ENCODE results near the gene DSCAML1. TPM values are rescaled to one million over a fixed set of nuclear protein-coding genes. Genes with fewer than 3 reads are reported as not detected.

Gene DSCAML1
- total RNA-seq, 1 experiment from 2014 or later = 0.15 TPM

- Mint-ChIP-seq H3K27ac (no peak overlapping the region), H3K9me3 (no peaks in the 10 kb centered on the region), H3K27me3 (ENCODE audit: low read depth) (peaks cover 23% of the 10 kb centered on the region), H3K36me3 (ENCODE audit: insufficient read depth in 1 of 3, low read depth in 3 of 3) (no peaks in the 10 kb centered on the region), H3K4me1 (peaks cover 10 to 21% of the 10 kb centered on the region in 2 experiments), H3K4me3 (no peak overlapping the region)
- Histone ChIP-seq H3K9me3 (ENCODE audit: control insufficient read depth, low read depth, low read length) (no peaks in the 10 kb centered on the region), H3K4me1 (ENCODE audit: insufficient read depth, low read length) (peaks cover 2% of the 10 kb centered on the region; the same call in 1 of the 2 replicates), H2BK5ac (ENCODE audit: insufficient read length, low read length) (no peak overlapping the region), H4K91ac (ENCODE audit: insufficient read length, low read depth, low read length) (no peak overlapping the region), H3K23ac (ENCODE audit: insufficient read length, low read depth, low read length) (no peak overlapping the region), H3K14ac (ENCODE audit: insufficient read depth, low read length) (no peak overlapping the region), H2BK15ac (ENCODE audit: low read depth, low read length) (no peak overlapping the region), H3K79me1 (ENCODE audit: insufficient read depth, low read depth, low read length, poor library complexity, severe bottlenecking) (no peaks in the 10 kb centered on the region), H4K8ac (replicated peaks; ENCODE audit: insufficient read length, low read depth, low read length) (no peak overlapping the region), H2AK5ac (ENCODE audit: insufficient read length, low read length) (no peak overlapping the region), H4K20me1 (ENCODE audit: control insufficient read depth, insufficient read depth, insufficient read length) (no peaks in the 10 kb centered on the region), H3K9ac (ENCODE audit: extremely low read depth, insufficient read length, low read length) (no peak overlapping the region), H2AFZ (ENCODE audit: low read length) (no peak overlapping the region), H3T11ph (ENCODE audit: low read length) (no peak overlapping the region), H2BK12ac (ENCODE audit: insufficient read length, low read depth, low read length) (no peak overlapping the region), H3K23me2 (ENCODE audit: insufficient read length, low read depth, low read length, poor library complexity, severe bottlenecking) (no peaks in the 10 kb centered on the region), H3K79me2 (ENCODE audit: insufficient read depth, low read length) (no peaks in the 10 kb centered on the region), H3K18ac (ENCODE audit: insufficient read length, low read depth, low read length) (no peak overlapping the region), H4K5ac (ENCODE audit: insufficient read length, low read depth, low read length) (no peak overlapping the region), H3K27ac (ENCODE audit: insufficient read length, low read depth, low read length) (no peak overlapping the region), H2BK120ac (ENCODE audit: low read depth, low read length, poor library complexity, severe bottlenecking) (no peak overlapping the region), H3K27me3 (ENCODE audit: insufficient read depth, low read length) (no peaks in the 10 kb centered on the region), H3K4me2 (ENCODE audit: insufficient read depth, insufficient read length, low read length) (no peak overlapping the region), H3K4ac (ENCODE audit: low read depth, low read length) (no peak overlapping the region), H2BK20ac (ENCODE audit: low read depth, low read length, poor library complexity, severe bottlenecking) (no peak overlapping the region), H3K56ac (ENCODE audit: insufficient read length, low read depth, low read length) (no peak overlapping the region)
- DNase-seq = no peak
- WGBS (ENCODE audit: extremely low coverage, insufficient read length, low lambda C conversion rate) = no CpG with 5 or more reads among the region's 8 CpGs
- no peak for TF ChIP-seq CTCF (conservative IDR thresholded peaks at IDR 0.05)
Measured at GRCh38 chr11:117738246-117738957, 58.6 kb downstream of the DSCAML1 start.

All from H9 (cell line).